Measurements from ENCODE around the gene STON1. TPM values are rescaled to one million over a fixed set of nuclear protein-coding genes. Genes with fewer than 3 reads are reported as not detected.
"Not testable (repeated sequence)": the region's sequence is repeated elsewhere in the genome, so short reads cannot be mapped to it uniquely, and the experiment has no call there.

STON1 gene
- total RNA-seq, 2 donors from 2014 or later: 34.0 to 48.7 TPM

GRCh38 chr2:48600917-48601316, 71.0 kb downstream of the STON1 start:
- no peak for DNase-seq (ENCODE audit: low spot score)
- whole genome bisulfite sequencing: 85% methylated on average over 3 of the region's 3 CpGs
- TF ChIP-seq CTCF (IDR thresholded peaks at IDR 0.05) (no peak), POLR2AphosphoS5 (IDR thresholded peaks at IDR 0.05) (no peak), POLR2A (IDR thresholded peaks at IDR 0.05) (no peak)
- Histone ChIP-seq H3K9me3 (no peaks in the 10 kb centered on the region), H3K27me3 (replicated peaks; ENCODE audit: insufficient read depth) (no peaks in the 10 kb centered on the region), H3K4me3 (no peak overlapping the region), H3K27ac (no peak overlapping the region), H3K4me1 (replicated peaks) (no peaks in the 10 kb centered on the region), H3K36me3 (no peaks in the 10 kb centered on the region)
- intact Hi-C loops (cut with DNase I): no loop called here

- Histone ChIP-seq H3K27me3 (replicated peaks; ENCODE audit: insufficient read depth) (no peaks in the 10 kb centered on the region), H3K4me3 (no peak overlapping the region), H3K27ac (no peak overlapping the region), H3K36me3 (no peaks in the 10 kb centered on the region), H3K4me1 (replicated peaks) (no peaks in the 10 kb centered on the region), H3K9me3 (no peaks in the 10 kb centered on the region)
- no peak for DNase-seq (ENCODE audit: low spot score)
- intact Hi-C loops (cut with DNase I): no loop called here
- WGBS: 66% methylated on average over 7 of the region's 7 CpGs
- TF ChIP-seq POLR2AphosphoS5 (IDR thresholded peaks at IDR 0.05) (no peak), POLR2A (IDR thresholded peaks at IDR 0.05) (no peak), CTCF (IDR thresholded peaks at IDR 0.05) (no peak)
Measured at GRCh38 chr2:48601349-48601748, 71.4 kb downstream of the STON1 start.

GRCh38 chr2:48605482-48606175, 75.7 kb downstream of the STON1 start:
- intact Hi-C loops (cut with DNase I): no loop called here

GRCh38 chr2:48607307-48608014, 77.5 kb downstream of the STON1 start:
- intact Hi-C loops (cut with DNase I): no loop called here
- no peak for DNase-seq (ENCODE audit: low spot score)
- Histone ChIP-seq H3K27ac (no peak overlapping the region), H3K4me1 (replicated peaks) (no peaks in the 10 kb centered on the region), H3K27me3 (replicated peaks; ENCODE audit: insufficient read depth) (no peaks in the 10 kb centered on the region), H3K9me3 (no peaks in the 10 kb centered on the region), H3K36me3 (no peaks in the 10 kb centered on the region), H3K4me3 (no peak overlapping the region)
- TF ChIP-seq CTCF (IDR thresholded peaks at IDR 0.05): no peak
- no peak for TF ChIP-seq POLR2AphosphoS5 (IDR thresholded peaks at IDR 0.05)
- no peak for TF ChIP-seq POLR2A (IDR thresholded peaks at IDR 0.05)
- 67% methylated on average over 10 of the region's 10 CpGs for WGBS

More at GRCh38 chr2:48605482-48606175, 75.7 kb downstream of the STON1 start:
- TF ChIP-seq CTCF (IDR thresholded peaks at IDR 0.05) (no peak), POLR2AphosphoS5 (IDR thresholded peaks at IDR 0.05) (no peak), POLR2A (IDR thresholded peaks at IDR 0.05) (no peak)
- H3K27ac ChIP-seq: no peak overlapping the region
- no peaks in the 10 kb centered on the region for H3K9me3 ChIP-seq
- no peaks in the 10 kb centered on the region for H3K36me3 ChIP-seq
- 91% methylated on average over 5 of the region's 5 CpGs for WGBS
- H3K4me1 ChIP-seq (replicated peaks): no peaks in the 10 kb centered on the region
- H3K27me3 ChIP-seq (replicated peaks; ENCODE audit: insufficient read depth): no peaks in the 10 kb centered on the region
- no peak overlapping the region for H3K4me3 ChIP-seq
- DNase-seq (ENCODE audit: low spot score): no peak

- intact Hi-C loops (cut with DNase I): no loop called here
- Histone ChIP-seq H3K36me3 (no peaks in the 10 kb centered on the region), H3K9me3 (no peaks in the 10 kb centered on the region), H3K4me3 (no peak overlapping the region), H3K4me1 (replicated peaks) (no peaks in the 10 kb centered on the region), H3K27me3 (replicated peaks; ENCODE audit: insufficient read depth) (no peaks in the 10 kb centered on the region), H3K27ac (no peak overlapping the region)
- 89% methylated on average over 2 of the region's 2 CpGs for WGBS
- no peak for DNase-seq (ENCODE audit: low spot score)
- TF ChIP-seq POLR2A (IDR thresholded peaks at IDR 0.05): no peak
- TF ChIP-seq POLR2AphosphoS5 (IDR thresholded peaks at IDR 0.05): no peak
- no peak for TF ChIP-seq CTCF (IDR thresholded peaks at IDR 0.05)
Measured at GRCh38 chr2:48613211-48613610, 83.3 kb downstream of the STON1 start.

GRCh38 chr2:48614581-48614980, 84.6 kb downstream of the STON1 start:
- H3K36me3 ChIP-seq; H3K4me1 ChIP-seq (replicated peaks); H3K4me3 ChIP-seq; H3K27me3 ChIP-seq (replicated peaks; ENCODE audit: insufficient read depth); intact Hi-C loops (cut with DNase I); DNase-seq (ENCODE audit: low spot score); H3K27ac ChIP-seq; H3K9me3 ChIP-seq: not testable (repeated sequence)
- 95% methylated on average over 27 of the region's 35 CpGs for WGBS

Data from prostate gland (tissue), 2 donors.